ENCODE data around the gene PCDHB9. TPM values are rescaled to one million over a fixed set of nuclear protein-coding genes. Genes with fewer than 3 reads are reported as not detected.
"Not testable (repeated sequence)": the region's sequence is repeated elsewhere in the genome, so short reads cannot be mapped to it uniquely, and the experiment has no call there.

PCDHB9 gene
- polyA plus RNA-seq, 3 donors = 0.38 to 0.88 (median 0.79) TPM

DNA sequence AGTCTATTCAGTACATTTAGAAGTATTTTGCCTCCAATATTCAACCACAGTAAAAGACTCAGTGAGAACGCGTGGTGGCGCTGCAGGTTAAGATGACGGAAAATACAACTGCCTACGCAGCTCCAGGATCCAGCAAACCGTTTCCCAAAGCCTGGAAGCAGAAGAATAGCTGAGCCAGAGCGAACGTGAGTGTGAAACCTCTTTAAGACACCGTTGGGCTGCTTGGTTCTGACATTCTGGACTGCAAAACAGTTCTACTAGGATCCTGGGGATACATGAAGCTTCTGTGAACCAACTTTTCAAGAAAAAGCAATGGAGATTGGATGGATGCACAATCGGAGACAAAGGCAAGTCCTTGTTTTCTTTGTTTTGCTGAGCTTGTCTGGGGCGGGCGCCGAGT lies 4.7 kb upstream of the PCDHB9 start, which contains the start of gene PCDHB16:
TSS of gene PCDHB16 (plus strand) at position 140 of the 400 bp plus-strand sequence. CDS start at position 313, 173 bp downstream.
- 10 to 19% (median 18%) methylated on average over 13 of the region's 13 CpGs for WGBS, 3 donors
- no peak within 1 kb of the TSS for H3K27ac ChIP-seq (ENCODE audit: low read depth, low read length)

DNA sequence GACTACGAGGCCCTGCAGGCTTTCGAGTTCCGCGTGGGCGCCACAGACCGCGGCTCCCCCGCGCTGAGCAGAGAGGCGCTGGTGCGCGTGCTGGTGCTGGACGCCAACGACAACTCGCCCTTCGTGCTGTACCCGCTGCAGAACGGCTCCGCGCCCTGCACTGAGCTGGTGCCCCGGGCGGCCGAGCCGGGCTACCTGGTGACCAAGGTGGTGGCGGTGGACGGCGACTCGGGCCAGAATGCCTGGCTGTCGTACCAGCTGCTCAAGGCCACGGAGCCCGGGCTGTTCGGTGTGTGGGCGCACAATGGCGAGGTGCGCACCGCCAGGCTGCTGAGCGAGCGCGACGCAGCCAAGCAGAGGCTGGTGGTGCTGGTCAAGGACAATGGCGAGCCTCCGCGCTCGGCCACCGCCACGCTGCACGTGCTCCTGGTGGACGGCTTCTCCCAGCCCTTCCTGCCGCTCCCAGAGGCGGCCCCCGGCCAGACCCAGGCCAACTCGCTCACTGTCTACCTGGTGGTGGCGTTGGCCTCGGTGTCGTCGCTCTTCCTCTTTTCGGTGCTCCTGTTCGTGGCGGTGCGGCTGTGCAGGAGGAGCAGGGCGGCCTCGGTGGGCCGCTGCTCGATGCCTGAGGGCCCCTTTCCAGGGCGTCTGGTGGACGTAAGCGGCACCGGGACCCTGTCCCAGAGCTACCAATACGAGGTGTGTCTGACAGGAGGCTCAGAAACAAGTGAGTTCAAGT lies 2.7 kb upstream of the PCDHB9 start:
- WGBS, 3 donors = 22 to 41% (median 32%) methylated on average over 19 to 49 of the region's 69 CpGs
- H3K27ac ChIP-seq (ENCODE audit: low read depth, low read length) = not testable (repeated sequence)

DNA sequence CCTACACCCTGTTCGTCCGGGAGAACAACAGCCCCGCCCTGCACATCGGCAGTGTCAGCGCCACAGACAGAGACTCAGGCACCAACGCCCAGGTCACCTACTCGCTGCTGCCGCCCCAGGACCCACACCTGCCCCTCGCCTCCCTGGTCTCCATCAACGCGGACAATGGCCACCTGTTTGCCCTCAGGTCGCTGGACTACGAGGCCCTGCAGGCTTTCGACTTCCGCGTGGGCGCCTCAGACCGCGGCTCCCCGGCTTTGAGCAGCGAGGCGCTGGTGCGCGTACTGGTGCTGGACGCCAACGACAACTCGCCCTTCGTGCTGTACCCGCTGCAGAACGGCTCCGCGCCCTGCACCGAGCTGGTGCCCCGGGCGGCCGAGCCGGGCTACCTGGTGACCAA lies 1.7 kb downstream of the PCDHB9 start:
- not testable (repeated sequence) for H3K27ac ChIP-seq (ENCODE audit: low read depth, low read length)
- WGBS, 3 donors = 25 to 32% (median 30%) methylated on average over 27 to 33 of the region's 37 CpGs

GRCh38 chr5:141189131-141189530 lies 2.2 kb downstream of the PCDHB9 start:
- not testable (repeated sequence) for H3K27ac ChIP-seq (ENCODE audit: low read depth, low read length)
- 17 to 33% (median 30%) methylated on average over 15 to 30 of the region's 35 CpGs for WGBS, 3 donors

DNA sequence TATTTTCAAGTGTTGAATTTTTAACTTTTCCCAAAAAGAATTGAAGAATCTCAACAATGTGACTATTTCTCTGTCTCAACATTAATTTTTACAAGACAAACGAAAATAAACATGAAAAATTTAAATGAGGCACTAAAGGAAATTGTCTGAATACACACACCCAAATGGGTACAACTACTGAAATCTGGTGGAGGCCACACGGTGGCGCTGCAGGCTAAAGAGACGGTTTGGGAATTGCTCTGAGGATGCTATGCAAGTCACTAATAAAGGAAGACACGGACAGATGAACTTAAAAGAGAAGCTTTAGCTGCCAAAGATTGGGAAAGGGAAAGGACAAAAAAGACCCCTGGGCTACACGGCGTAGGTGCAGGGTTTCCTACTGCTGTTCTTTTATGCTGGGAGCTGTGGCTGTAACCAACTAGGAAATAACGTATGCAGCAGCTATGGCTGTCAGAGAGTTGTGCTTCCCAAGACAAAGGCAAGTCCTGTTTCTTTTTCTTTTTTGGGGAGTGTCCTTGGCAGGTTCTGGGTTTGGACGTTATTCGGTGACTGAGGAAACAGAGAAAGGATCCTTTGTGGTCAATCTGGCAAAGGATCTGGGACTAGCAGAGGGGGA lies 5.3 kb downstream of the PCDHB9 start, which contains the start of gene PCDHB10:
TSS of gene PCDHB10 (plus strand) at position 244 of the 616 bp plus-strand sequence. CDS start at position 444, 200 bp downstream.
- H3K27ac ChIP-seq (ENCODE audit: low read depth, low read length) = no peak within 1 kb of the TSS
- 6 to 11% (median 7%) methylated on average over 9 to 10 of the region's 10 CpGs for WGBS, 3 donors

- not testable (repeated sequence) for H3K27ac ChIP-seq (ENCODE audit: low read depth, low read length)
- 13 to 29% (median 16%) methylated on average over 11 to 27 of the region's 37 CpGs for WGBS, 3 donors
Measured at GRCh38 chr5:141194332-141194731, 7.4 kb downstream of the PCDHB9 start.

- H3K27ac ChIP-seq (ENCODE audit: low read depth, low read length) = no peak overlapping the region
- WGBS, 3 donors = 30 to 44% (median 36%) methylated on average over 3 of the region's 3 CpGs
Measured at GRCh38 chr5:141196363-141196762, 9.4 kb downstream of the PCDHB9 start.

GRCh38 chr5:141199359-141200235 lies 12.6 kb downstream of the PCDHB9 start, which contains the start of gene PCDHB11:
Gene PCDHB11 (plus strand): TSS chr5:141199627. CDS start chr5:141199775, 148 bp downstream.
- WGBS, 3 donors = 25 to 39% (median 27%) methylated on average over 21 of the region's 21 CpGs
- H3K27ac ChIP-seq (ENCODE audit: low read depth, low read length) = no peak within 1 kb of the TSS

DNA sequence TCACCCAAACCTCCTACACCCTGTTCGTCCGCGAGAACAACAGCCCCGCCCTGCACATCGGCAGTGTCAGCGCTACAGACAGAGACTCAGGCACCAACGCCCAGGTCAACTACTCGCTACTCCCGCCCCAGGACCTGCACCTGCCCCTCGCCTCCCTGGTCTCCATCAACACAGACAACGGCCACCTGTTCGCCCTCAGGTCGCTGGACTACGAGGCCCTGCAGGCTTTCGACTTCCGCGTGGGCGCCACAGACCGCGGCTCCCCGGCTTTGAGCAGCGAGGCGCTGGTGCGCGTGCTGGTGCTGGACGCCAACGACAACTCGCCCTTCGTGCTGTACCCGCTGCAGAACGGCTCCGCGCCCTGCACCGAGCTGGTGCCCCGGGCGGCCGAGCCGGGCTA lies 14.2 kb downstream of the PCDHB9 start:
- H3K27ac ChIP-seq (ENCODE audit: low read depth, low read length) = not testable (repeated sequence)
- 21 to 37% (median 36%) methylated on average over 20 to 25 of the region's 38 CpGs for WGBS, 3 donors

DNA sequence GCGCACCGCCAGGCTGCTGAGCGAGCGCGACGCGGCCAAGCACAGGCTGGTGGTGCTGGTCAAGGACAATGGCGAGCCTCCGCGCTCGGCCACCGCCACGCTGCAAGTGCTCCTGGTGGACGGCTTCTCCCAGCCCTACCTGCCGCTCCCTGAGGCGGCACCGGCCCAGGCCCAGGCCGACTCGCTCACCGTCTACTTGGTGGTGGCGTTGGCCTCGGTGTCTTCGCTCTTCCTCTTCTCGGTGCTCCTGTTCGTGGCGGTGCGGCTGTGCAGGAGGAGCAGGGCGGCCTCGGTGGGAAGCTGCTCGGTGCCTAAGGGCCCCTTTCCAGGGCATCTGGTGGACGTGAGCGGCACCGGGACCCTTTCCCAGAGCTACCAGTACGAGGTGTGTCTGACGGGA lies 14.7 kb downstream of the PCDHB9 start:
- 29 to 35% (median 32%) methylated on average over 24 to 29 of the region's 35 CpGs for WGBS, 3 donors
- H3K27ac ChIP-seq (ENCODE audit: low read depth, low read length) = not testable (repeated sequence)

DNA sequence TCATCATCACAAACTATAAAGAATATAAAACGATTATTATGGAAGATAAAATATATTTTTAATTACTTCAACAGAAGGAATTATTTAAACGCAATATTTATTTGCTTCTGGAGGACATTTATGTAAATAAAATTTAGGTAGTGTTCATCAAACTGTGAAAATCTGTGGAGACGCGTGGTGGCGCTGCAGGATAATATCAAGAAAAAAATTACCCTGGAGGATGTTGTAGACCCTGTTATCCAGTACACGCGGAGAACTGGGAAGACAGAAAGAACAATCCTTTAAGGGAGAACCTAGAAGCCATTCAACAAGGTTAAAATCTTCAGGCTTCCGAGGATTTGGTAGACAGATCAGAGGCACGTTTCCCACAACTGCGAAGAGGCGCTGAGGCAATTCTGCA lies 21.5 kb downstream of the PCDHB9 start, which contains the start of gene PCDHB12:
TSS of gene PCDHB12 (plus strand) at position 242 of the 400 bp plus-strand sequence. CDS start 189 bp downstream, outside the sequence.
- no peak within 1 kb of the TSS for H3K27ac ChIP-seq (ENCODE audit: low read depth, low read length)
- WGBS, 3 donors = 17 to 21% (median 19%) methylated on average over 11 of the region's 11 CpGs

DNA sequence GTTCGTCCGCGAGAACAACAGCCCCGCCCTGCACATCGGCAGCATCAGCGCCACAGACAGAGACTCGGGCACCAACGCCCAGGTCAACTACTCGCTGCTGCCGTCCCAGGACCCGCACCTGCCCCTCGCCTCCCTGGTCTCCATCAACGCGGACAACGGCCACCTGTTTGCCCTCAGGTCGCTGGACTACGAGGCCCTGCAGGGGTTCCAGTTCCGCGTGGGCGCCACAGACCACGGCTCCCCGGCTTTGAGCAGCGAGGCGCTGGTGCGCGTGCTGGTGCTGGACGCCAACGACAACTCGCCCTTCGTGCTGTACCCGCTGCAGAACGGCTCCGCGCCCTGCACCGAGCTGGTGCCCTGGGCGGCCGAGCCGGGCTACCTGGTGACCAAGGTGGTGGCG lies 23.3 kb downstream of the PCDHB9 start:
- not testable (repeated sequence) for H3K27ac ChIP-seq (ENCODE audit: low read depth, low read length)
- WGBS, 3 donors = 27 to 41% (median 37%) methylated on average over 35 to 38 of the region's 39 CpGs

DNA sequence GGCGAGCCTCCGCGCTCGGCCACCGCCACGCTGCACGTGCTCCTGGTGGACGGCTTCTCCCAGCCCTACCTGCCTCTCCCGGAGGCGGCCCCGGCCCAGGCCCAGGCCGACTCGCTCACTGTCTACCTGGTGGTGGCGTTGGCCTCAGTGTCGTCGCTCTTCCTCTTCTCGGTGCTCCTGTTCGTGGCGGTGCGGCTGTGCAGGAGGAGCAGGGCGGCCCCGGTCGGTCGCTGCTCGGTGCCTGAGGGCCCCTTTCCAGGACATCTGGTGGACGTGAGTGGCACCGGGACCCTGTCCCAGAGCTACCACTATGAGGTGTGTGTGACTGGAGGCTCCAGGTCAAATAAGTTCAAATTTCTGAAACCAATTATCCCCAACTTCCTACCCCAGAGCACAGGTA lies 23.9 kb downstream of the PCDHB9 start:
- not testable (repeated sequence) for H3K27ac ChIP-seq (ENCODE audit: low read depth, low read length)
- WGBS, 3 donors = 21 to 27% (median 27%) methylated on average over 17 to 20 of the region's 27 CpGs

DNA sequence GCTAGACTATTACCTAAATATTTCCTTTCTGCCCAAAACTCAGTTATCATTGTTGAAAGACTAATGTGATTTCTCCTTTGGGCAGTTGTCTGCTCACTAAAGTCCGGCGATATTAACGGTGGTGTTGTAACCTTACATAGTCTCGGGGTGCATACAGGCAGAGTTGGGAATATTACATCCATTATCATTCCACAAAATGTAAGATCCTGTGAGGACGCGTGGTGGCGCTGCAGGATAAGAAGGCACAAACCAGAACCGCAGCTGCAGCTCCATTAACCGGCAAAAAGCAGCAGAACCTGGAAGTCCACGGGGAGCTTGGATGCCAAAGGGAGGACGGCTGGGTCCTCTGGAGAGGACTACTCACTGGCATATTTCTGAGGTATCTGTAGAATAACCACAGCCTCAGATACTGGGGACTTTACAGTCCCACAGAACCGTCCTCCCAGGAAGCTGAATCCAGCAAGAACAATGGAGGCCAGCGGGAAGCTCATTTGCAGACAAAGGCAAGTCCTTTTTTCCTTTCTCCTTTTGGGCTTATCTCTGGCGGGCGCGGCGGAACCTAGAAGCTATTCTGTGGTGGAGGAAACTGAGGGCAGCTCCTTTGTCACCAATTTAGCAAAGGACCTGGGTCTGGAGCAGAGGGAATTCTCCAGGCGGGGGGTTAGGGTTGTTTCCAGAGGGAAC lies 26.8 kb downstream of the PCDHB9 start, which contains the start of gene PCDHB13:
TSS of gene PCDHB13 (plus strand) at position 264 of the 684 bp plus-strand sequence. CDS start at position 469, 205 bp downstream.
- 6 to 10% (median 9%) methylated on average over 12 to 13 of the region's 18 CpGs for WGBS, 3 donors

DNA sequence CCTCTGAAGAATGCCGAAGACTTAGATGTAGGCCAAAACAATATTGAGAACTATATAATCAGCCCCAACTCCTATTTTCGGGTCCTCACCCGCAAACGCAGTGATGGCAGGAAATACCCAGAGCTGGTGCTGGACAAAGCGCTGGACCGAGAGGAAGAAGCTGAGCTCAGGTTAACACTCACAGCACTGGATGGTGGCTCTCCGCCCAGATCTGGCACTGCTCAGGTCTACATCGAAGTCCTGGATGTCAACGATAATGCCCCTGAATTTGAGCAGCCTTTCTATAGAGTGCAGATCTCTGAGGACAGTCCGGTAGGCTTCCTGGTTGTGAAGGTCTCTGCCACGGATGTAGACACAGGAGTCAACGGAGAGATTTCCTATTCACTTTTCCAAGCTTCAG lies 27.6 kb downstream of the PCDHB9 start:
- WGBS, 3 donors = 42 to 55% (median 52%) methylated on average over 10 to 11 of the region's 12 CpGs
- H3K27ac ChIP-seq (ENCODE audit: low read depth, low read length) = not testable (repeated sequence)

More for the DNA sequence above, 26.8 kb downstream of the PCDHB9 start, which contains the start of gene PCDHB13:
- H3K27ac ChIP-seq (ENCODE audit: low read depth, low read length) = not testable (repeated sequence)

GRCh38 chr5:141215504-141215903 lies 28.5 kb downstream of the PCDHB9 start:
- WGBS, 3 donors = 28 to 34% (median 31%) methylated on average over 23 to 34 of the region's 40 CpGs

GRCh38 chr5:141216035-141216434 lies 29.1 kb downstream of the PCDHB9 start:
- WGBS, 3 donors = 34 to 40% (median 35%) methylated on average over 10 to 18 of the region's 26 CpGs
- H3K27ac ChIP-seq (ENCODE audit: low read depth, low read length) = not testable (repeated sequence)

More at GRCh38 chr5:141215504-141215903, 28.5 kb downstream of the PCDHB9 start:
- not testable (repeated sequence) for H3K27ac ChIP-seq (ENCODE audit: low read depth, low read length)

All from adipose tissue (tissue), 3 donors.